Mesendoderm (in vitro differentiated cells): Measurements from ENCODE around the gene DNASE1L3.

Experiments
- DNase-seq: peaks from one replicate; pipeline ENCODE4 v3.0.0; 2013
- H2AK5ac ChIP-seq: 2 replicates; pipeline ENCODE4 v1.6.1; 2013; ENCODE audit warnings: low read length, inconsistent platforms
- H2BK120ac ChIP-seq: 2 replicates; pipeline ENCODE4 v1.6.1; 2013; ENCODE audit warnings: low read depth, mild to moderate bottlenecking, low read length, moderate library complexity, mixed read lengths
- H2BK15ac ChIP-seq: replicated peaks from 2 replicates; pipeline ENCODE4 v1.6.1; 2013; ENCODE audit warnings: low read depth, mild to moderate bottlenecking, moderate library complexity
- H2BK5ac ChIP-seq: 2 replicates; pipeline ENCODE4 v1.6.1; 2013; ENCODE audit warnings: low read length, inconsistent platforms
- H3K18ac ChIP-seq: 2 replicates; pipeline ENCODE4 v1.6.1; 2013; ENCODE audit warnings: mild to moderate bottlenecking, low read length, mixed read lengths
- H3K23ac ChIP-seq: one replicate; pipeline ENCODE4 v1.6.1; 2013; ENCODE audit warnings: low read length
- H3K27ac ChIP-seq: 2 replicates; pipeline ENCODE4 v1.5.1; 2013; ENCODE audit warnings: low read depth, mild to moderate bottlenecking, inconsistent platforms, low read length, moderate library complexity
- H3K27me3 ChIP-seq: 2 replicates; pipeline ENCODE4 v1.6.1; 2013; ENCODE audit warnings: low read length, control low read depth, mild to moderate bottlenecking, inconsistent platforms; ENCODE audit not compliant: insufficient read depth, poor library complexity
- H3K36me3 ChIP-seq: 2 replicates; pipeline ENCODE4 v1.6.1; 2013; ENCODE audit warnings: low read length, inconsistent platforms; ENCODE audit not compliant: control insufficient read depth, insufficient read depth
- H3K4ac ChIP-seq: one replicate; pipeline ENCODE4 v1.6.1; 2013; ENCODE audit warnings: low read depth, mild to moderate bottlenecking, low read length, moderate library complexity
- H3K4me1 ChIP-seq: 2 replicates; pipeline ENCODE4 v1.6.1; 2013; ENCODE audit warnings: low read depth, low read length, inconsistent platforms; ENCODE audit not compliant: control insufficient read depth
- H3K4me2 ChIP-seq: 2 replicates; pipeline ENCODE4 v1.6.1; 2013; ENCODE audit warnings: low read length
- H3K4me3 ChIP-seq: 2 replicates; pipeline ENCODE4 v1.5.1; 2013; ENCODE audit warnings: mild to moderate bottlenecking, low read length
- H3K56ac ChIP-seq: one replicate; pipeline ENCODE4 v1.6.1; 2013; ENCODE audit warnings: low read length
- H3K79me1 ChIP-seq: 2 replicates; pipeline ENCODE4 v1.6.1; 2013; ENCODE audit warnings: low read length, inconsistent platforms
- H3K79me2 ChIP-seq: 2 replicates; pipeline ENCODE4 v1.6.1; 2013; ENCODE audit warnings: mild to moderate bottlenecking, low read length; ENCODE audit not compliant: control insufficient read depth, insufficient read depth
- H3K9ac ChIP-seq: 2 replicates; pipeline ENCODE4 v1.6.1; 2013; ENCODE audit warnings: low read length, inconsistent platforms
- H4K5ac ChIP-seq: one replicate; pipeline ENCODE4 v1.6.1; 2013; ENCODE audit warnings: low read length
- H4K8ac ChIP-seq: one replicate; pipeline ENCODE4 v1.6.1; 2013; ENCODE audit warnings: low read depth, mild to moderate bottlenecking, control low read depth, low read length, moderate library complexity
- WGBS: extraction: QIAGEN DNeasy Blood & Tissue Kit; methylation state at CpG from one replicate; pipeline ENCODE4 v1.1.7; 2013; ENCODE audit warnings: low lambda C conversion rate, missing lambda C conversion rate; ENCODE audit not compliant: insufficient coverage; ENCODE audit errors: extremely low coverage; 5-methylcytosine and 5-hydroxymethylcytosine counted together

DNASE1L3 gene

DNA sequence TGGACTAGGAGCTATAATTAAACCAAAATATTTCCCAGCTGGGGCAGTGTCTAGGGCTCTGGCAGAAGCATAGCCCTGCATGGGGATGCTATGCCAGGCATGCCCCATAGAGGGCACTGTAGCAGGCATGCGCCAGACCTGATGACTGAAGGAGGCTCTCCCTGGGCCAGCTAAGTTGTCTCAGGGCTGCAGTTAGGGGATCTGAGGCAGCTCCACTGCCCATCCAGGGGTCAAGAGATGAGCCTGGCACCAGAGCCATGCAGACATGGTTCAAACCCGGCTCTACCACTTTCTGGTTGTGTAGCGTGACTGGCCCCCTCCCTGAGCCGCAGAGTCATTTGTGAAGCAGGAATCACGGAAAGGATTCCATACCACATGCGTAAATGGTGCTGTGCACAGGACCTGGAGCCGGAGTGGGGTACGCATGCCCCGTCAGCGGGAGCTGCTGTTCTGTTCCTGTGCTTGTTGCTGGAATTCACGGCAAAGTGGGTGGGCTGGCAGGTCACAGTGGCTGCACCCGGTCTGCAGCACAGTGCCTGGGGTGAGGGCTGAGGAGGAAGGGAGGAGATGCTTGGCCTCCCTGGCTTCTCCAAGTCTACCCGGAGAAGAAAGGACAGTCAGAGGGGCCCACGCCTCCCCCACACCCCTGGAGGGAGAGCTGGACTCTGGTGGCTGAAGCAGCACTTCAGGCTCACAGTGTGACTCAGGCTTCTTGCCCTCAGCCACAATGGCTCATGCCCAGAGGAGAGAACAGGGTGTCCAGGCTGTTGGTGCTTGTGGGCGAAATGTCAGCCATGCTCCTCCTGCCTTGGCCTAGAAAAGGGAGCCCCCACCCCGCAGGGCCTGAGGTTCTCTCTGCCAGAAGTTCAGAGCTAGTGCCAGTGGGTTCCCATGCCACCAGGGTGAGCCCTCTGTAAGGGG, 43.1 kb downstream of the DNASE1L3 start:
- H3K4ac ChIP-seq, result no peak overlapping the region
- H3K79me2 ChIP-seq, result no peaks in the 10 kb centered on the region
- no peak overlapping the region for H3K27ac ChIP-seq
- no peak overlapping the region for H2AK5ac ChIP-seq
- H2BK120ac ChIP-seq, result no peak overlapping the region
- no peak overlapping the region for H3K9ac ChIP-seq
- no peak overlapping the region for H2BK5ac ChIP-seq
- no peak overlapping the region for H4K5ac ChIP-seq
- WGBS, result no CpG with 5 or more reads among the region's 16 CpGs
- H3K4me2 ChIP-seq, result no peak overlapping the region
- no peak overlapping the region for H3K18ac ChIP-seq
- no peak overlapping the region for H3K4me3 ChIP-seq
- H3K79me1 ChIP-seq, result no peaks in the 10 kb centered on the region
- peaks cover 7% of the 10 kb centered on the region for H3K36me3 ChIP-seq
- H2BK15ac ChIP-seq, result no peak overlapping the region
- H3K27me3 ChIP-seq, result no peaks in the 10 kb centered on the region
- no peak overlapping the region for H4K8ac ChIP-seq
- no peak overlapping the region for H3K56ac ChIP-seq
- DNase-seq, result peak; percentile 76
- H3K4me1 ChIP-seq, result peaks cover 4% of the 10 kb centered on the region
- H3K23ac ChIP-seq, result no peak overlapping the region

DNA sequence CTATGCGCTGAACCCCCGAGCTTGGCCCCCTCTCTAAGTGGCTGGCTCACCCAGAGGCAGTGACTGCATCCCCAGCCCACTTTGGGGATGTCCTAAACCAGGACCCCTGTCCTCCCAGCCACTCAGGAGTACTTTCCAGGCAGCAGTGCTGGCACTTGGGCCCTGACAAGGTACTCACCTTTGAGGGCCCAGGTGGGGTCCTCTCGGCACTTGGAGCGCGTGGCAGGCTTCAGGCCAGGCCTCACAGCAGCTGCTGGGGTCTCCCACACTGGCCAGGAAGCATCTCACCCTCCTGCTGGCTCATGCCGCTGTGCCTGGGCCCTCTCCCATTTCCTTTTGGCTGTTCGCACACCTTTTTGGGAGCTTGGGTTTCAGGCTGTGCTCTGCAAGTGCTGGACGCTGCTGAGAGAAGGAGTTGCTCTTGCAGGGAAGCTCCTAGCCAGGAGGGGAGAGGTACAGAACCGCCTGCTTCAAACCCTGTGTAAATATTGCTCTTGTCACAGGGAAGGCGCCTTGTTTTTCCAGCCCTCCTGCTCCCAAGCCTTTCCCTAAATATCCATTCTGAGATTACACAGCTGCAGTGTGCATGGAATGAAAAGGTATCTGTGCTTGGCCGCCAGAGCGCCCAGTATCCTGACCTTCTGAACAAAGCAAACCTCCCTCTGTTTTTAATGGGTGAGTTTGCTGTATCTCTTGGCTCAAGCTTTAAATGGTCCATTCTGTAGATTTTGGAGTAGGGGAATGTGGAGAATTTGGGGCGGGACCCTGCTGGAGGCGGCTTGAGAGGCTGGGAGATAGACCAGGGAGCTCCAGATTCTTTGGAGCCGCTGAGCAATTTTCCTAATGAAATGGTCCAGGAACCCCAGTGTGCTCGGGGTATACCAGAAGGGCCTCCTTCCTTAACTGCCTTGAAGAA, 45.6 kb downstream of the DNASE1L3 start:
- Histone ChIP-seq H3K27me3 (no peaks in the 10 kb centered on the region), H3K27ac (peak overlapping the region; percentile 47), H3K79me1 (no peaks in the 10 kb centered on the region), H2BK15ac (no peak overlapping the region), H3K23ac (no peak overlapping the region), H3K56ac (peak overlapping the region; percentile 51), H3K4ac (no peak overlapping the region), H3K4me2 (no peak overlapping the region), H3K18ac (no peak overlapping the region), H3K36me3 (peaks cover 9% of the 10 kb centered on the region), H2BK5ac (no peak overlapping the region), H4K5ac (no peak overlapping the region), H4K8ac (no peak overlapping the region), H3K79me2 (no peaks in the 10 kb centered on the region), H2BK120ac (no peak overlapping the region), H3K4me3 (no peak overlapping the region), H3K4me1 (peaks cover 4% of the 10 kb centered on the region), H2AK5ac (no peak overlapping the region), H3K9ac (peak overlapping the region; percentile 25)
- no CpG with 5 or more reads among the region's 16 CpGs for whole genome bisulfite sequencing
- DNase-seq, result peak; percentile 83

DNA sequence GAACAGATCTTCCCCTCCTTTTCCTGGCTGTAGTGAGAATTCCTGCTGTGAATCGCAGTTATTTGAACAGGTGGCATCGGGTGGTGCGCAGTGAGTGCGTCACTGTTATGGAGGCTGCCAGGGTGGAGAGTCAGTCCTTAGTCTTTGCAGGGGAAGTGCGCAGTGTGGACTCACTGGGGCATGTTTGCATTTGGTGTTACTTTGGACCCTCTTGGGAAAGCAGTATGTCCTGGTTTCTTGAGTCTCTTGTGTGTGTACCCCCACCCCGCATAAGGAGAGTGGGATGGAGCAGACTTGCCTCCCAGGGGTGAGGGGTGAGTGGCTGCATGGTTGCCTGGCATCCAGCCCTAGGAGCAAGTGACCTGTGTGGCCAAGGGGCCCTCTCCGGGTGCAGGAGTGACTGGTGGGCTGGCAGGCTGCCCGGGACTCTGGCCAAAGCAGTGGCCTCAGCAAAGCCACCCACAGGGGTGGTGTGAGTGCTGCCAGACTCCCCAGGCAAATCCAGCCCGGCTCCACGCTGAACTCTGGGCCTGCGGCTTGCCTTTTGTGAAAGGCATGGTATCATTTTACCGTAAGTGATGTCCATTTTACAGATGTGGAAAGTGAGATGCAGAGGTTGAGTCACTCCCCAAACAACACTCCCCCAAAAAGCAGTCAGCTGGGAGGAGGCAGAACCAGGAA, 46.4 kb downstream of the DNASE1L3 start:
- Histone ChIP-seq H2BK120ac (no peak overlapping the region), H3K23ac (no peak overlapping the region), H3K18ac (no peak overlapping the region), H4K8ac (no peak overlapping the region), H3K36me3 (peaks cover 9% of the 10 kb centered on the region), H2AK5ac (no peak overlapping the region), H3K4me3 (no peak overlapping the region), H3K4me1 (peaks cover 4% of the 10 kb centered on the region), H3K79me1 (no peaks in the 10 kb centered on the region), H3K9ac (no peak overlapping the region), H3K27ac (no peak overlapping the region), H3K4ac (no peak overlapping the region), H4K5ac (no peak overlapping the region), H3K79me2 (no peaks in the 10 kb centered on the region), H3K56ac (no peak overlapping the region), H2BK15ac (no peak overlapping the region), H3K4me2 (no peak overlapping the region), H3K27me3 (no peaks in the 10 kb centered on the region), H2BK5ac (no peak overlapping the region)
- no peak for DNase-seq
- no CpG with 5 or more reads among the region's 12 CpGs for WGBS

DNA sequence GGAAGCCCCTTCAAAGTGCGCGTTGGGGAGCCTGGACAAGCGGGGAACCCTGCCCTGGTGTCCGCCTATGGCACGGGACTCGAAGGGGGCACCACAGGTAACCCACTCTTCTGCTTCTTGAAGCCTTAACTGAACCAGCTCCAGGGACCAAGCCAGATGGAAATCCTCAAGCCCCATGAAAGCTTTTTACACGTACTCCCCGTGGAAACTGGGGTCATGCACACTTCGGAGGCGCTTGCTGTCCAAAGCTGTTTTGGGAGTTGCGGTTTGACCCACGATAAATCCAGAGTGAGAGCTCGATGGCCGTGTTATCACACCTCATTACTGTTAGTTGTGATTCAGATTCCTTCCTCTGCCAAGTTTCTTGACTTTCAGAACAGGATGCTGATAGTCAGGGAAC, 47.5 kb downstream of the DNASE1L3 start:
- no peaks in the 10 kb centered on the region for H3K79me1 ChIP-seq
- no peak overlapping the region for H4K8ac ChIP-seq
- no peak overlapping the region for H3K56ac ChIP-seq
- peaks cover 9% of the 10 kb centered on the region for H3K36me3 ChIP-seq
- H3K4me3 ChIP-seq, result no peak overlapping the region
- H3K4me1 ChIP-seq, result peaks cover 4% of the 10 kb centered on the region
- no peak overlapping the region for H2BK5ac ChIP-seq
- no peak overlapping the region for H2BK120ac ChIP-seq
- no peak for DNase-seq
- no peak overlapping the region for H3K27ac ChIP-seq
- H3K27me3 ChIP-seq, result no peaks in the 10 kb centered on the region
- no CpG with 5 or more reads among the region's 14 CpGs for WGBS
- H2BK15ac ChIP-seq, result no peak overlapping the region
- H3K18ac ChIP-seq, result no peak overlapping the region
- H3K79me2 ChIP-seq, result no peaks in the 10 kb centered on the region
- H3K4ac ChIP-seq, result no peak overlapping the region
- no peak overlapping the region for H3K9ac ChIP-seq
- H3K23ac ChIP-seq, result no peak overlapping the region
- H3K4me2 ChIP-seq, result no peak overlapping the region
- no peak overlapping the region for H4K5ac ChIP-seq
- H2AK5ac ChIP-seq, result no peak overlapping the region

DNA sequence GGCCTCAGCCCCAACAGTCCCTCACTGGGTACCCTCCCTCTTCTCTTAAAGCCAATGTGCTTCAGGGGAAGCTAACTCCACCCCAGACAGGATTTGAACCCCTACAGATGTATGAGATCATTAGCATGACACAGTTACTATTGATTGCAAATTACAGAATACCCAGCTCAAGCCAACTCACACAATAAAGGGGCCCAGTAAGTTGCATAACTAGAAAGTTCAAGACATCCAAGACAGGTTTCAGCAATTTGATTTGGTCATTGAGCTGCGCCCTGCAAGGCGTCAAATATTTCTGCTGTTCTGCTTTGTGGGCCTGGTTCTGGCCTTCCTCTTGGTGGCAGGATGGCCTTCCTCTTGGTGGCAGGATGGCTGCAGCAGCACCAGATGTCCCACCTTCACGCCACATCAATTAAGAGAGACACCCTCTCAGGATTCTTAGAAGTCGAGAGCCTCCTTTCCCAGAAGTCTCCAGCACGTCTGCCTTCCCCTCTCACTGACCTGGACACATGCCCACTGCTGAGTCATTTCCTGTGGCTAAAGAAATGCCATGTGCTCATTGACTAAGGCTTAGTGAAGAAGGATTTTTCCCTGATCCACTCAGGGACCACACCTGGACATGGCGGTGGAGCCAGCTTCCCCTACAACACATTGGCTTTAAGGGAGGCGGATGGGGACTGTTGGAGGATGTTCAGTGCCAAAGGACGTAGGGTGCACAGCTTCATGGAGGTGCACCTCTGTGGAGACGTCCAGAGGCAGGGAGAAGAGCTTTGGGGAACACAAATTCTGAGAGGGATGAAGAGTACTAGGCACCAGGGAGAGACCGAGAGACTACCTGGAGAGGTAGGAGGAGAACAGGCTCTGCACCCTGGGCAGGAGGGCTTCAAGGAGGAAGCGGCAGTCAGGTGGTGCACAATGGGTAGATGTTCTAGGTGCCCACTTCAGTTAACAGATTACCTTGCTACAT, 49.1 kb downstream of the DNASE1L3 start:
- no peak overlapping the region for H2BK120ac ChIP-seq
- no peak overlapping the region for H3K27ac ChIP-seq
- no peak overlapping the region for H2AK5ac ChIP-seq
- no peaks in the 10 kb centered on the region for H3K79me1 ChIP-seq
- H4K5ac ChIP-seq, result no peak overlapping the region
- H3K18ac ChIP-seq, result no peak overlapping the region
- no peak overlapping the region for H3K4me3 ChIP-seq
- WGBS, result no CpG with 5 or more reads among the region's 11 CpGs
- no peak overlapping the region for H3K9ac ChIP-seq
- H3K4me2 ChIP-seq, result no peak overlapping the region
- H3K23ac ChIP-seq, result no peak overlapping the region
- peak overlapping the region; percentile 37 for H3K56ac ChIP-seq
- peaks cover 9% of the 10 kb centered on the region for H3K36me3 ChIP-seq
- peaks cover 4% of the 10 kb centered on the region for H3K4me1 ChIP-seq
- no peak overlapping the region for H3K4ac ChIP-seq
- no peak overlapping the region for H2BK15ac ChIP-seq
- H4K8ac ChIP-seq, result no peak overlapping the region
- H2BK5ac ChIP-seq, result no peak overlapping the region
- DNase-seq, result peak; percentile 66
- no peaks in the 10 kb centered on the region for H3K27me3 ChIP-seq
- no peaks in the 10 kb centered on the region for H3K79me2 ChIP-seq
